ENCODE data around the gene SPATA17.

The SPATA17 gene

DNA sequence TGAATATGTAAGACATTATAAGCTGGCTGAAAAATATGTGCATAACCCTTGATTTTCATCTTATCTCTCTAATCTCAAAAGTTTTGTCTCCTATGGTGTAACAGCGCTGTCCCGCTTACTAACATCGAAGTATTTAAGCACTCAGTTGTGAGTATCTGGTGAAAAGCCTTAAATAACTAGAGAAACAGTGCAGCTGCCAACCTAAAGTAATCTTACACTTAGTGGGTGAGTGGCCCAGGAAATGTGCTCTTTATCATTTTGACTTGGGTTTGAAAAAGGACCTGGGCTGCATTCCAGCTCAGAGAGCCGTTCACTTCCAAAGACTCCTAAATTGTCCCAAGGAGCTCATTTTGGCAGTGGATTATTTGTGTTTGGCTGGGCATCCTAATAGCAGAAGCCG is 225.9 kb downstream of the SPATA17 start:
- no peak for DNase-seq (ENCODE audit: low spot score)

DNA sequence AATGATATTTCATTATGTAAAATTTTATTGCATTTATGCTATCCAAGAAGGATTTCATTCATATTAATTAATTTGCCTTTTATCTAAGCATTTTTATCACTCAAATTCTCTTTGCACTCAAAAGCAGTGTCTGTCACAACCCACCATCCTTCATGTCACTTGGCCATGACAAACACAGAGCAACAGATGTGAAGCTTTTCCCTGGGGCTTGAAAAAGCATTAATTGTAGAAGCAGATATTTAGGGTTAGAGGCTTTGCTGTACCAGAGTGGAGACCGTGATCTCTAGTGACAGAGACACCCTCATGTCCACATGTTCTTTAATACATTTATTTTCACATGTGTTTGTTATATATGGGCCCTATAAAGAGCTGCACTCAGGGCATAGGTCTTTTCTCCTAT is 230.5 kb downstream of the SPATA17 start:
- no peak for DNase-seq (ENCODE audit: low spot score)

GRCh38 chr1:217867446-217867995 is 236.4 kb downstream of the SPATA17 start:
- DNase-seq (ENCODE audit: low spot score): no peak

GRCh38 chr1:217871955-217872354 is 240.8 kb downstream of the SPATA17 start:
- no peak for DNase-seq (ENCODE audit: low spot score)

- DNase-seq (ENCODE audit: low spot score): no peak
Observed at GRCh38 chr1:217875229-217875628, 244.1 kb downstream of the SPATA17 start.

- no peak for DNase-seq (ENCODE audit: low spot score)
Observed at GRCh38 chr1:217876401-217876800, 245.3 kb downstream of the SPATA17 start.

GRCh38 chr1:217876896-217877295 is 245.8 kb downstream of the SPATA17 start:
- no peak for DNase-seq (ENCODE audit: low spot score)

GRCh38 chr1:217881131-217881543 is 250.0 kb downstream of the SPATA17 start:
- no peak for DNase-seq (ENCODE audit: low spot score)

DNA sequence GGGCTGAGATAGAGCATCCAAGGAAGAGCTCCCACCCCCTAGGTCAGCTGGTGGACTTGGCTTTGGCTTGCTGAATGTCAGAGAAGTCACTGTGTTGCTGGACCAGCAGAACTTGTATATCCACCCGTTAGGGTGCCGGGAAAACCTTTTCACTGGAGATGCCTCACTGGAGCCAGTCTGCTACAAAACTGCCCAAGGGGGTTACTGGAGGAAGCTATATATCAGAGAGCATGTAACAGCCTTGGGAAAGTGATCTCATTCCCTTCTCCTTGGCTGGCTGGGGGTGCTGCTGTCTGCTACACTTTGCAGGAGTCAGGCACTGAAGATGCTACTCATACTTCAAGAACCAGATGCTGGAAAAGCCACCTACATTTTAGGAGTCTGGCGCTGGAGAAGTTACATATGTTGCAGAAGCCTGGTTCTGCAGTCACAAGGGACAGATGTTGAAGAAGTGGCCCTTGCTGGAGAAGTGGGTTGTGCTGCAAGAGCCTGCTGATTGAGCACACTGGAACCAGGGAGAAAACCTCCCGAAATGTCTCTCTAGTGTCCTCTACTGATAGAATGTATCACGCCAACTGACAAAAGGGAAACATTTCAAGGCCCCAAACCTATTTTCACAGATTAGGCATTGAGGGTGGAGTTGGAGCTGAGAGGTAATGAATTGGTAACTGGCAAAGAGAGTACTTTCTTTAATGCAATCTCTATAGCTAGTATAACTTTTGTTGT is 250.6 kb downstream of the SPATA17 start:
- DNase-seq (ENCODE audit: low spot score): no peak

GRCh38 chr1:217885181-217885580 is 254.0 kb downstream of the SPATA17 start:
- DNase-seq (ENCODE audit: low spot score): no peak

DNA sequence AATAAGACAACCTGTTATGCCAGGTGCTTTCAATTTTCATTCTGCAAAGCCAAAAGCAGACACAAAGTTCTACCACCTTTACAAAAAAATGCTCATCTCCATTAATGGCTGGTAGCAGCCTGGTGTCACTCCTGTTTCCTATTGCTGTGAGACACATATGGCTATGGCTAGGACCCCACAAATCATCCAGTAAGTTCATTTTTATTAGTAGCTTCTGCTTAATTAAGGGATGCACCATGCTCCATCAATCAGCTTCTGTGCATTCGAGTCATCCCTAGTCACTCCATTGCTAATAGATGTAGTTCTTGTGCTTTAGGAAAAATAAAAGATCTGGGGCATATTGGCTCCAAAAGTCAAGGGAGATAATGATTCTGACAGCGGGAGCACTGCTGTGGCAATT is 257.2 kb downstream of the SPATA17 start:
- DNase-seq (ENCODE audit: low spot score): no peak

DNA sequence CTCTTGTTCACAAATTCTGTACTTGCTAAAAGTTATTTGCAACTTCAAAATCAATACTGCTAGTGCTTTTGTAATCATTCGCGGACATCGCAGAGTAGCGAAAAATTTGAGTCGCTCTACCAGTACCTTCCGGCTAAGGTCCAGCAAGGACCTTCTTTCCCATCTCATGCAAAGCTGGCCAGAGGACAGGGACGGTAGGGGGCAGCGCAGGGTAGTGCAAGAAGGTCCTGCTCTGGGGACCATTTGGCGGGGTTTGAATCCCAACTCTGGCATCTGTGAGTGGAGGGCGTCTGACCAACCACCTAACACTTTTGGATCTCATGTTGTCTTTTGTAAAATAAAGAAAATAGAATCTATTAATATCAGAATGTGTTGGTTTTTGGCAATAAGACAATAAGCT is 258.3 kb downstream of the SPATA17 start:
- DNase-seq (ENCODE audit: low spot score): no peak

DNA sequence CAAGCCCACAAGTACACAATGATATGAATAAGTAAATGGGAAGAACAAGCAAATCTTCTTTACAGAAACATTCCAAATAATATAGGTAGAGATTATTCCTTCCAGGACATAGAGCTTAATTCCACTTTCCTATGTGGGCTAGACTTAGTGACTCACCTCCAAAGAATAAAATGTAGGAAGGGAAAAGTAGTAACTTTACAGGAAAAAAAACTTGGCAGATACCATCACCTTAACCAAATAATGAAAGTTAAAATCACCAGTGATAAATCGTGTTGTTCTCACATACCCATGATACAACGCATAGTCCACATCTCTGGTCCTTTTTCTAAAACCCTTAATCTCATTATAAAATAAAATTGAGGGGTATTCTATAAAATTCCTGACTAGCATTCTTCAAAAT is 260.8 kb downstream of the SPATA17 start:
- no peak for DNase-seq (ENCODE audit: low spot score)

GRCh38 chr1:217892750-217893149 is 261.6 kb downstream of the SPATA17 start:
- DNase-seq (ENCODE audit: low spot score): no peak

DNA sequence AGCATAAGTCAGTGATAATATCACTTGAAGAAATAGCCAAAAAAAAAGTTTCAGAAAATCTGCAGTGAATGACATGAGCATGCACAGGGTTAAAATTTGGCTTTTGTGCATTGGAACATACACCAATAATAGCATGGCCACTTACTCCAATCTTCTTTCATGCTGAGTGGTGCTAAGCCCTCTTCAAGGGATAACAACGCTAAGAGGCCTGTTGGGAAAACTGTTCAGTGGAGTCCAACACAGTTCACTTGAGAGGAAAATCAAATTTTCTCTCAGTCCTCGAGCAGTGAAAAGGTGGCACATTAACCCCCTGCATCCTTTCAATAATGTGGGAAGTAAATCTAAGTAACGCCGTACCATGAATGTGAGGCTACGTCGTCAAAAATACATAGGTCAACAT is 264.7 kb downstream of the SPATA17 start:
- no peak for DNase-seq (ENCODE audit: low spot score)

GRCh38 chr1:217896490-217896889 is 265.3 kb downstream of the SPATA17 start:
- no peak for DNase-seq (ENCODE audit: low spot score)

DNA sequence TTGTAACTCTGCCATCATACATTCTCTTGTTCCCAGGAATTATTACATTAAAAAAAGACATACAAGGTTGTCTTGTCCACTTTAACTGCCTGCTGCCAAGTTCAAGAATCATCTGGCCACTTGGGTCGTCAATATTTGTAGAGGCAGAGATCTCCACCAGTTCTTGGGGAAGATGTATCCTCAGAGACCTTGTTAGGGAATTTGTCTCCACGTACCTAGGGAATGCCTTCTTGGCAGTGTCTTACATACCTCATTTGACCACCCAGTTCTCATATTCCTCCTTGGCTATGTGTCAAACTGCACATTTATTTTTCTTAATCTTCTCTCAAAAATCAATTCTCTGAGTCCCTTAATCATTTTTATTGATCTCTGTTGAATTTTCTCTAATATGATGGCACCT is 266.0 kb downstream of the SPATA17 start:
- DNase-seq (ENCODE audit: low spot score): no peak

GRCh38 chr1:217899614-217900013 is 268.5 kb downstream of the SPATA17 start:
- no peak for DNase-seq (ENCODE audit: low spot score)

DNA sequence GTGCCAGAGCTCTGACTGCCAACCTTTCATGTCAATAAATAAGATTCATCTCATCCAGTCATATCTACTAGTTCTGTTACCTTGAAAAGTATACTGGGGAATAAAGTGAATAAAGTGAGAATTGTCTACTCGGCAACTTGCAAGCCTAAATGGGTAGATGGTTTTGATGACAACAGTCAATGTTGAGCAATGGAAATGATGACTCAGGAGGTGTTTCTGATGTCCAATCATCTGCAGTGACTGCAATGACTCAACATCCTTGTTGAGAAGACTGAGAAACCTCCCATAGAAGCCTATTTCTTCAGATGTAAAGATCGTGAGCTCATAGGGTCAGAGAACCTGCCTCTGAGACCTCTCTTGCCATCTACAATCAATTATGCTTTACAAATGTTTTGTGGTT is 276.4 kb downstream of the SPATA17 start:
- DNase-seq (ENCODE audit: low spot score): no peak

GRCh38 chr1:217910203-217910602 is 279.1 kb downstream of the SPATA17 start:
- no peak for DNase-seq (ENCODE audit: low spot score)

- no peak for DNase-seq (ENCODE audit: low spot score)
Observed at GRCh38 chr1:217910791-217911320, 279.7 kb downstream of the SPATA17 start.

GRCh38 chr1:217911908-217912307 is 280.8 kb downstream of the SPATA17 start:
- no peak for DNase-seq (ENCODE audit: low spot score)

GRCh38 chr1:217917281-217917887 is 286.2 kb downstream of the SPATA17 start:
- DNase-seq (ENCODE audit: low spot score): no peak

All from hematopoietic multipotent progenitor cell treated with erythropoietin and hydrocortisone succinate and interleukin-3 and kit ligand, for 17 days (in vitro differentiated cells).